Ovary (tissue), 3 donors: ENCODE measurements around the gene TRIM43B.
"Not testable (repeated sequence)": the region's sequence is repeated elsewhere in the genome, so short reads cannot be mapped to it uniquely, and the experiment has no call there.

Experiments
- CTCF ChIP-seq, 3 donors: fragments of 450-650 bp in 2 of 3; fragments of 200-600 bp in 1 of 3; IDR thresholded peaks; one replicate each; pipeline versions ENCODE4 v1.5.1 to v1.8.0; 2016 to 2022; ENCODE audit warnings: antibody characterized with exemption in 3 of 3, mild to moderate bottlenecking in 1 of 3
- EP300 ChIP-seq: sonication (generic); formaldehyde crosslinking; IDR thresholded peaks from one replicate; pipeline ENCODE4 v1.6.1; 2017; ENCODE audit warnings: antibody characterized with exemption
- donor health status: DM: no; HTN: no; CAD: no.

GRCh38 chr2:95435162-95435871 lies 49.2 kb downstream of the TRIM43B start:
- TF ChIP-seq CTCF (IDR thresholded peaks at IDR 0.05); EP300: not testable (repeated sequence)
